Heart right ventricle (tissue), 16 donors: ENCODE measurements around the gene HACD1. TPM values are rescaled to one million over a fixed set of nuclear protein-coding genes. Genes with fewer than 3 reads are reported as not detected.

Experiments used
- ATAC-seq, 8 donors: fragments of 200-7000 bp; cut with Tn5 transposase; one replicate each; pipeline ENCODE4 v1.9.1; 2020; ENCODE audit warnings: mild to moderate bottlenecking in 8 of 8, moderate library complexity in 8 of 8, moderate number of reproducible peaks in 1 of 8
- DNase-seq, 2 donors: peaks; one replicate each; pipeline ENCODE4 v3.0.0-alpha.2; 2020
- H3K27ac ChIP-seq, 10 donors: fragments of 200-600 bp; sonication (generic) in 2 of 10; one replicate each; pipeline versions ENCODE4 v1.5.0 to v1.8.0; 2020 to 2022; ENCODE audit warnings: mild to moderate bottlenecking in 3 of 10
- H3K27me3 ChIP-seq, 7 donors: fragments of 200-600 bp; one replicate each; pipeline ENCODE4 v1.8.0; 2021 to 2022; ENCODE audit warnings: mild to moderate bottlenecking in 2 of 7
- H3K36me3 ChIP-seq, 9 donors: fragments of 200-600 bp; sonication (generic) in 1 of 9; one replicate each; pipeline versions ENCODE4 v1.5.0 to v1.8.0; 2020 to 2022; ENCODE audit warnings: mild to moderate bottlenecking in 2 of 9
- H3K4me1 ChIP-seq, 9 donors: fragments of 200-600 bp; sonication (generic) in 1 of 9; one replicate each; pipeline versions ENCODE4 v1.5.0 to v1.8.0; 2020 to 2022; ENCODE audit warnings: mild to moderate bottlenecking in 4 of 9
- H3K4me3 ChIP-seq, 10 donors: fragments of 200-600 bp; sonication (generic) in 2 of 10; one replicate each; pipeline versions ENCODE4 v1.5.0 to v1.8.0; 2020 to 2022; ENCODE audit warnings: mild to moderate bottlenecking in 7 of 10, moderate library complexity in 2 of 10
- H3K9me3 ChIP-seq, 11 donors: fragments of 200-600 bp in 10 of 11; sonication (generic) in 2 of 11; one replicate each; pipeline versions ENCODE4 v1.5.0 to v1.8.0; 2013 to 2022; ENCODE audit warnings: mild to moderate bottlenecking in 2 of 11, control low read depth in 1 of 11, moderate library complexity in 1 of 11
- CTCF ChIP-seq, 9 donors: fragments of 200-600 bp; sonication (generic) in 2 of 9; IDR thresholded peaks; one replicate each; pipeline versions ENCODE4 v1.5.0 to v1.8.0; 2021 to 2022; ENCODE audit warnings: antibody characterized with exemption in 9 of 9, mild to moderate bottlenecking in 5 of 9, moderate library complexity in 1 of 9
- WGBS, 2 donors: extraction: QIAGEN DNeasy Blood & Tissue Kit; methylation state at CpG; one replicate each; pipeline ENCODE4 v1.1.7; 2013; ENCODE audit warnings: inconsistent platforms in 1 of 2; 5-methylcytosine and 5-hydroxymethylcytosine counted together
- intact Hi-C, 10 donors: fragments of 100-400 bp; cut with DNase I; formaldehyde crosslinking; loops; one replicate each; pipeline versions ENCODE4 v1.11.1 to v1.14.2; 2022
- polyA plus RNA-seq, 2 donors: library from polyadenylated mRNA; stranded (reverse); fragments of 200-250 nt; gene quantifications; one replicate each; pipeline ENCODE4 v1.2.3, GENCODE V29; 2013
- total RNA-seq, 10 donors: library from RNA; stranded (reverse); fragmentation: NEBNext Ultra II Directional in 3 of 10; extraction: Animal tissue kit (Norgen Biotek cat#: 25700) in 3 of 10; gene quantifications; one replicate each; pipeline versions ENCODE4 v1.2.1 to v1.2.4, GENCODE V29; 2021 to 2023
- donor health status: Arrhythmogenic right ventricular cardiomyopathy.
- donor health status: ischemic (EF 13 %, LVEDD 7.1; RV severe dilation, severe dysfunction).
- donor health status: healthy with polysubstance abuse.
- donor health status: DM: no; HTN: yes; CAD: no.
- donor health status: DM: no; HTN: no; CAD: no.
- donor health status: ischemic (EF 25% LVEDD 6.9; RV normal size, moderate dysfunction).
- donor health status: ischemic (EF 25% LVEDD 5.7; RV mildly dilated, moderate dysfunction).
- donor health status: healthy.
- donor health status: DM: yes; HTN: yes; CAD: no.
- donor health status: Ischemic cardiomyopathy.
- donor health status: ischemic (EF 35%, LVEDD 5.7; RV mildly dilated, moderate dysfunction).
- donor health status: nonischemic (EF 11% LVEDD 7.7; RV severe dilation, severe dysfunction).
- donor health status: DM: yes; HTN: yes; CAD: no.
- donor health status: PGD.
- donor health status: ischemic (EF 29% LVEDD 5.4; RV normal size, mild dysfunction).
- donor health status: nonischemic (EF 23%, LVEDD 6.1; RV moderate dilation, normal function).

HACD1 gene
- total and polyA plus RNA-seq, 12 donors, result 109 to 242 (median 170) TPM

DNA sequence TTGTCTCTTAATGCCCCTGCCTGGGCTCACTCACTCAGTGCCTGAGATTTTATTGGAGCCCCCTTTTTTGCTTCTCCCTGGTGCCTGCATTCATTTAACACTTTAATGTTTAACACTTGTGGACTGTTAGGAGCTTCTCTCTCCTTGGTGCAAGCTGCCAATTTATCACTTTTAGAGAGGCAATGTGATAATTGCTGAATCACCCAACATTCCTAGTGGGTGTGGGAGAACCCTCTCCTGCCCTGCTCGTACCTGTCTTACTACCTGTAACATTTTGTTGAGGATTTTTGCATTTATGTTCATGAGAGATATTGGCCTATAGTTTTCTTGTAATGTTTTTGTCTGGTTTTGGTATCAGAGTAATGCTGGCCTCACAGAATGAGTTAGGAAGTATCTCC is 39.9 kb upstream of the HACD1 start:
- 82 to 88% methylated on average over 1 of the region's 1 CpG for WGBS, 2 donors
- TF ChIP-seq CTCF (IDR thresholded peaks at IDR 0.05), result no peak
- Histone ChIP-seq H3K4me1 (peaks cover 0 to 34% (median 10%) of the 10 kb centered on the region in 9 donors), H3K27me3 (no peaks in the 10 kb centered on the region), H3K4me3 (no peak overlapping the region), H3K36me3 (peaks cover 0 to 23% (median 0%) of the 10 kb centered on the region in 9 donors), H3K9me3 (peaks cover 0 to 29% (median 0%) of the 10 kb centered on the region in 11 donors), H3K27ac (peak overlapping the region in 1 of 10 donors; percentile 13)
- DNase-seq (no peak), ATAC-seq (no peak)
- intact Hi-C loops, result no loop called here

DNA sequence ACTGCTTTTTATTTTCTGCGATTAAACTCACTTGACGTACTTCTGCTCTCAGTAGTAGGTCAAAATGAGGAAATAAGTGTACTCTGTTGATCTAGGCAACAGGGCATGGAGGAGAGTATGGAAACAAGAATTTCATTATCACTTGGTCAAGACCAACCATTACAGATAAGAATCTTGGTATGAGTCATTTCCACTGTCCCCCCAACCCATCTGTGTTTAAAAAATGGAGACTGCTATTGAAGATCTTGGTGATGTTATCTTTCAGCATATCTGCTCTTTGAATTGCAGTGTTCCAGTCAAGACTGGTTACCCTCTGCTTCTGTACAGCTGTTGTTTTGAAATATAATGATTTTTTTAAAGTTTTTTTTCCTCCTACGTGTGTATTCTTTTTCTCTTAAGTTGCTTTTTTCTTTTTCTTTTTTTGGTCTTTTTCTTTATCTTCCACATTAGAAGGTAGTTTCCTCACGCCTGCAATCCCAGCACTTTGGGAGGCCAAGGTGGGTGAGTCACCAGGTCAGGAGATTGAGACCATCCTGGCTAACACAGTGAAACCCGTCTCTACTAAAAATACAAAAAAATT is 38.5 kb upstream of the HACD1 start:
- Histone ChIP-seq H3K36me3 (peaks cover 0 to 10% (median 0%) of the 10 kb centered on the region in 9 donors), H3K27ac (peak overlapping the region in 1 of 10 donors; percentile 15), H3K27me3 (no peaks in the 10 kb centered on the region), H3K4me1 (peaks cover 0 to 40% (median 21%) of the 10 kb centered on the region in 9 donors), H3K9me3 (peaks cover 0 to 29% (median 0%) of the 10 kb centered on the region in 11 donors), H3K4me3 (no peak overlapping the region)
- WGBS, 2 donors, result 87 to 94% methylated on average over 5 of the region's 5 CpGs
- peak in 1 of 8 donors; percentile 39 for ATAC-seq
- TF ChIP-seq CTCF (IDR thresholded peaks at IDR 0.05), result no peak
- no peak for DNase-seq
- intact Hi-C loops, result no loop called here

GRCh38 chr10:17655009-17655408 is 37.8 kb upstream of the HACD1 start:
- Histone ChIP-seq H3K9me3 (peaks cover 0 to 29% (median 0%) of the 10 kb centered on the region in 11 donors), H3K36me3 (peaks cover 0 to 6% (median 0%) of the 10 kb centered on the region in 9 donors), H3K27ac (no peak overlapping the region), H3K4me1 (peaks cover 0 to 43% (median 27%) of the 10 kb centered on the region in 9 donors), H3K27me3 (no peaks in the 10 kb centered on the region), H3K4me3 (no peak overlapping the region)
- WGBS, 2 donors, result 98 to 99% methylated on average over 3 of the region's 3 CpGs
- intact Hi-C loops, result no loop called here
- no peak for DNase-seq
- no peak for ATAC-seq
- no peak for TF ChIP-seq CTCF (IDR thresholded peaks at IDR 0.05)

DNA sequence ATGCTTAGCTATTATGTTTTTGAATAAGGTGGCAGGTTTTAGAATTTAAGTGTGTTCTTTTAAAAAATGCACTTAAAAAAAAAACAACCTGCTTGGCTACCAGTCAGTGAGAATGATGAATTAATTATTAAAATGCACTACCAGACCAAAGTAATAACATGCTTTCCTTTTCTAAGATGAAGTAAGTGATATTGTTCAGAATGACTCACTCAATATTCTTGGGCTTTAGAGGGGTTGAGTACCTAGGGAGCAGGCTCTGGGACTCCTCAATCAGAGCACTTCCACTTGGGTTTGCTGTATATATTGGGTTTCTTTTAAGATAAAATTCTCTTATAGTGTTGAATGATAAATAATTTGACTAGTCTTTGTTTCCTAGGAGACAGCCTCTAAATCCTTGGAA is 35.4 kb upstream of the HACD1 start:
- peaks cover 0 to 17% (median 0%) of the 10 kb centered on the region in 11 donors for H3K9me3 ChIP-seq
- no peak overlapping the region for H3K27ac ChIP-seq
- no peak overlapping the region for H3K4me3 ChIP-seq
- ATAC-seq (no peak), DNase-seq (no peak)
- peaks cover 0 to 57% (median 46%) of the 10 kb centered on the region in 9 donors for H3K4me1 ChIP-seq
- H3K36me3 ChIP-seq, result peaks cover 0 to 6% (median 0%) of the 10 kb centered on the region in 9 donors
- no peaks in the 10 kb centered on the region for H3K27me3 ChIP-seq
- intact Hi-C loops, result no loop called here
- TF ChIP-seq CTCF (IDR thresholded peaks at IDR 0.05), result no peak
